ENCODE results near the gene LRRC15.

The LRRC15 gene

GRCh38 chr3:194384569-194385001 lies 15.0 kb upstream of the LRRC15 start:
- no peak for DNase-seq

GRCh38 chr3:194384156-194384555 lies 14.6 kb upstream of the LRRC15 start:
- DNase-seq = no peak

- DNase-seq = no peak
These were observed 13.9 kb upstream of the LRRC15 start for GRCh38 chr3:194383276-194383940.

- DNase-seq = no peak
These were observed 13.3 kb upstream of the LRRC15 start for GRCh38 chr3:194382892-194383223.

DNA sequence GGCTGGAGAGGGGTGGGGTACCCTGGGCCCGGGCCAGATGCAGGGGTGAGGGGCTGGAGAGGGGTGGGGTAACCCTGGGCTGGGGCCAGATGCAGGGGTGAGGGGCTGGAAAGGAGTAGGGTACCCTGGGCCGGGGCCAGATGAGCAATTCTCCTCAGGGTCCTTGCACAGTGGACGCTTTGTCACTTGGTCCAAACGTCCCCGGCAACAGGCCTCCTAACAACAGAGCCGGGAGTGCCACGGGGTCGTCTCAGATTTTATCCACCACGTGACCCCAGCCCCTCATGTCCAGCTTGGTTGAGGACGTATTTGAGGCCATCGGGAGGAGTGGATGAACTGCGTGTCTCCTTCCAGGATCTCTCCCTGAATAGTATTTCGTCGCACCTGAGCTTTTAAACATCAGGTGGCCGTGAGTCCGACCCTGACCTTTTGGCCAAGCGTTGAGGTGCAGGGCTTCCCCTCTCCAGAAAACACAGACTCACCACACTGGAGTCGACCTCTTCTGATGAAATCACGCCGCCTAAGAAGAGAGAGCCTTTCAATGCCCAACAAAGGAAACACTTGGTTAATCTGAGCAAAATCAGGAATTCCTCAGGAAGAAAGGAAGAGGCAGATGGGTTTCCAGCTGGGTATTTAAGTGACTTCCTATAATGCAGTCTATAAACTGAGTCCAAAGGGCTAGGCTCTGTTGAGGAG lies 12.8 kb upstream of the LRRC15 start:
- no peak for DNase-seq

GRCh38 chr3:194381460-194381875 lies 11.9 kb upstream of the LRRC15 start:
- no peak for DNase-seq

- no peak for DNase-seq
These were observed 10.8 kb upstream of the LRRC15 start for GRCh38 chr3:194380326-194380725.

GRCh38 chr3:194379651-194380050 lies 10.1 kb upstream of the LRRC15 start:
- no peak for DNase-seq

DNA sequence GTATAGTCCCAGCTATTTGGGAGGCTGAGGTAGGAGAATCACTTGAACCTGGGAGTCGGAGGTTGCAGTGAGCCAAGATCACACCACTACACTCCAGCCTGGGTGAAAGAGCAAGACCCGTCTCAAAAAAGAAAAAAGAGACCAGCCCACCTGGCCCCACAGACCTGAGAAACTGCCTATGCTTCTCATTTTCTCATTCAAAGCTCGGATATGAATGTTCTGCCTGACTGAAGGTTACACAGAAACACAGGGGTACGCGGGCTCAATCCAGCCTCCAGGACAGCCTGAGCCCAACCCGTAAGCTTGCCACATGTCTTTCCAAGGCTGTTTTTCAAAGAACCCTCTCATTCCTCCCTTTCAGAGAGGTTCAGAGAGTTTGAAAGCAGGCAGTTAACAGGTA lies 9.7 kb upstream of the LRRC15 start:
- DNase-seq = no peak

DNA sequence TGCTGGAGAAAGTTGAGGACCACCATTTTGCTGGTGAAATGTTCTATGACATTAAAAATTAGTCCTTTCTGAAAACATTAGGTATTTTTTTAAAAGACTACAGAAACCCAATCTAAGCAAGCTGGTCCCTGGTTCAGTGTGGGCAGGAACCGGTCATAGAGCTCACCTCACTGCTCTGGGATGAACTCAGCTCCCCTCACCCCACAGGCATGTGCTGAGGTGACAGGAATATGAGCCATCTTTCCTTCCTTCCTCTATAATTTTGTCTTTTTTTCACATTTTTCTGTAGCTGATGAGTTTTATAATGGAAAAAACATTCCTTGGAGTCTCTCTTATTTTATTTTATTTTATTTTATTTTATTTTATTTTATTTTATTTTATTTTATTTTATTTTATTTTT lies 8.2 kb upstream of the LRRC15 start:
- no peak for DNase-seq

GRCh38 chr3:194376241-194376560 lies 6.7 kb upstream of the LRRC15 start:
- no peak for DNase-seq

GRCh38 chr3:194375473-194376240 lies 6.1 kb upstream of the LRRC15 start:
- no peak for DNase-seq

GRCh38 chr3:194374935-194375334 lies 5.4 kb upstream of the LRRC15 start:
- DNase-seq = no peak

GRCh38 chr3:194373899-194374298 lies 4.4 kb upstream of the LRRC15 start:
- no peak for DNase-seq

DNA sequence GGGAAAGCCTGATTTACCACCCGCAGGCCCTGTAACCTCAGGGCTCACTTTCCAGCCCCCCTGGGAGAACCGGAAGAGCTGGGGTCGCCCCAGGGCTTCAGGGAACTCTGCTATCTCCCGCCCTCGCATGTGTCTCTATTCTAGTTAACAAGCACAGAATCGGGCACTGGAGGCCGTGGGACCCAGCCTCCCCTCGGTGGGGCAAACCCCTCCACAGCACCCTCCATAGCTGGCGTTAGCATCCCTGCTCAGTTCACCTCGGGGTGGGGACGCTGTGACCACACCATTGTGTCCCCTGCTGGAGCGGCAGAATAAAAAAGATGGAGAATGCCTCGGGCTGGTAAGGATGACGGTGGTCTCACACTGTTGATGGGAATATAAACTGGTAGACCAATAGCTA lies 3.5 kb upstream of the LRRC15 start:
- DNase-seq = no peak

DNA sequence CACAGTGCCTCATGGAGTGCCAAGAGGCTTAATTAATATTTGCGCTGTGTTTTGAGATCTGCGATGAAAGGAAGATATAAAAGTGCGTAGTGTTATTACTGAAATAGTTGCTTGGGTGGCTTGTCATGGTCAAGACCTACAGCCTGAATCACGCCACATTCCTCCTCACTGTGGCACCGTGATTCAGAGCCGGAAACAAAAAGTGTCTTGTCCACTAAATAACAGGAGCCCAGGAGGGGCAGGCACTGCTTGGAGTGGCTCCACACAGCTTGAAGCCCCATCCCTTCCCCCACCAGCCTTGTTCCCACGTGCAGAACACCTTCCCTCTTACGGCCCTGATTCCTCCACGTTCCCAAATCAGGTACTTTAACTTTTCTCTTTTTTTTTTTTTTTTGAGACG lies 1.2 kb upstream of the LRRC15 start:
- DNase-seq = no peak

DNA sequence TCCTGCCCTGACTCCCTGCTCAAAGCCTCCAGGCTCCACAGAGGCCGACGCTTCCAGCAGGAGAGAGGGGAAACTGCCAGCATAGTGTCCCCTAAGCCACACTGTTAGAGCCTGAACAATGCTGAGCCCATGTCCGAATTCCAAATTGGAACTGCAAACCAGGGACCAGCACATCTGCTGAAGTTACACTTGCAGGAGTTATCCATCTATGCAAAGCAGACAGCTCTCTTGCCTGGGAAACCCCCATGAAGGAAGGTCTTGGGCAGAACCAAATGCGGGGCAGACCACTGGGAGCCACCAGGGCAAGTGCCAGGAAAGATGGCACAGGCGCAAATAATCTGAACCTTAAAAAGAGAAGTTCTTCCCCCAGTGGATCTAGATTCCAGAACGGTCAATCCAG lies 625 bp downstream of the LRRC15 start:
- no peak for DNase-seq

- DNase-seq = no peak
These were observed 1.3 kb downstream of the LRRC15 start for GRCh38 chr3:194367992-194368841.

DNA sequence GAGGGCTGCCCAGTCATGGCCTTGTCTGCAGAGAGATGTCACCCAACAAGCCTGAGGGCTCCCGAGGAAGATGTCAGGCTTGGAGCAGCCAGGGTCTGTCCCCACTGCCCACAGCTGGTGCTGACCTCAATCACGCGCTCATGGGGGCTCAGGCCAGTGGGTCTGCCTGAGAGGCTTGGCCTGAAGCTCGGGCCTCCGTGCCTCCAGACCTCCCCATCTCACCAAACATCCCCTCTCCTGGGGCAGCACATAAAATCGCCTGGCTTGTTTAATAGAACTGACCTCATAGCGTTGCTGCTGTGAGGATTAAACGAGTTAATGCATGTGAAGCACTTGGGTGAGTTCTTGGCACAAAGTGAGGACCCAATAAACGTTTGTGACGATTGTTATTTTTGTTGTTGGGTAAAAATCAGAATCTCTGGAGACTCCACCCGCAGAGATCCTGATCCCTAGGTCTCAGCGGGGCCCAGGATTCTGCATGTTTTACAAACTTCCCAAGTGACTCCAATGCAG lies 3.5 kb downstream of the LRRC15 start:
- DNase-seq = no peak

- DNase-seq = no peak
These were observed 4.0 kb downstream of the LRRC15 start for GRCh38 chr3:194365526-194365925.

DNA sequence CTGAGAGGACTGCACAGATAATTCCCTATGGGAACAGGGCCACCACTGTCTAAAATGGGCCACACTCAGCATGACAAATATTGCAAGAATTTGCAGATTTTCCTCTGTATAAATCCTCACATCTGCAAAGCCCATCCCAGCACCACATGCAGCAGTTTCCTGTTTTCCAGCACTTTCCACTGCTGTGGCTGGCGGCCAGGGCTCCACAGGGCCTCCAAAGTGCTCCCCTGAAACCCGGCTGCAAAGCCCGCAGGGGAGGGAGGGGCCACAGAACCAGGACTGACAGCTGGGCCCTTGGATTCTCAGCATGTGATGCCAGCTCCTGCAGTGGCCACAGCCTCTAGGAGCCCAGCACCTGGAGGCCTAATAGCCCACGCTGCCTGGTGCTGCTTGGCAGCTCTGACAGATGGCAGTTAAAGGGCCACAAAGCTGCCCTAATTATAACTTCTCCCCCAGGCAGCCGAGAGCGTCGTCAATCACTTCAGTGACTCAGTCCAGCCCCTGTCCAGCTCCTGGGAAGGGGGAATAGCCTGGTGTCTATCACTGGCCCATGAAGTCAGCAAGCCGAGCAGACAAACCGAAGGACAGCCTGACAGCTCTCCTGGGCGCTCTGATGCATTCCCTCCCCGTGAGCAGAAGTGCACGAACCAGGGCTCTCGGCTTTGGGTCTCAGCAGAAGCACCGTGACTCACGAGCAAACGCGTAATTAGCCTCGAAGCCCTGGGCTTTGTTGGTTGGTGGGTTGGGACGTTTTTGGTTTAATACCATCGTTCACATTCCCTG lies 4.7 kb downstream of the LRRC15 start:
- DNase-seq = no peak

- DNase-seq = no peak
These were observed 5.3 kb downstream of the LRRC15 start for GRCh38 chr3:194364314-194364651.

Measured in stimulated activated CD4-positive, alpha-beta T cell treated with anti-CD3 and anti-CD28 coated beads, Interleukin-2, amount 100 ng/mL, for 48 hours (primary cell).